ENCODE data around the gene BRSK2.

- no peak for TF ChIP-seq IRF3 (IDR thresholded peaks at IDR 0.05; ENCODE audit: low read depth, low read length)
- no peak for TF ChIP-seq MAX (IDR thresholded peaks at IDR 0.05; ENCODE audit: low read depth)
- TF ChIP-seq CTCF (IDR thresholded peaks at IDR 0.05) = no peak
These were observed 107.9 kb downstream of the BRSK2 start for GRCh38 chr11:1497600-1497999.
